HG03095 (cell line): ENCODE results near the gene BEAN1.
"Not testable (repeated sequence)": the region's sequence is repeated elsewhere in the genome, so short reads cannot be mapped to it uniquely, and the experiment has no call there.

Experiments
- ATAC-seq: cut with Tn5 transposase; IDR thresholded peaks from one replicate; pipeline ENCODE4 v1.9.1; 2021; ENCODE audit warnings: moderate library complexity; ENCODE audit not compliant: unreplicated experiment

BEAN1 gene

DNA sequence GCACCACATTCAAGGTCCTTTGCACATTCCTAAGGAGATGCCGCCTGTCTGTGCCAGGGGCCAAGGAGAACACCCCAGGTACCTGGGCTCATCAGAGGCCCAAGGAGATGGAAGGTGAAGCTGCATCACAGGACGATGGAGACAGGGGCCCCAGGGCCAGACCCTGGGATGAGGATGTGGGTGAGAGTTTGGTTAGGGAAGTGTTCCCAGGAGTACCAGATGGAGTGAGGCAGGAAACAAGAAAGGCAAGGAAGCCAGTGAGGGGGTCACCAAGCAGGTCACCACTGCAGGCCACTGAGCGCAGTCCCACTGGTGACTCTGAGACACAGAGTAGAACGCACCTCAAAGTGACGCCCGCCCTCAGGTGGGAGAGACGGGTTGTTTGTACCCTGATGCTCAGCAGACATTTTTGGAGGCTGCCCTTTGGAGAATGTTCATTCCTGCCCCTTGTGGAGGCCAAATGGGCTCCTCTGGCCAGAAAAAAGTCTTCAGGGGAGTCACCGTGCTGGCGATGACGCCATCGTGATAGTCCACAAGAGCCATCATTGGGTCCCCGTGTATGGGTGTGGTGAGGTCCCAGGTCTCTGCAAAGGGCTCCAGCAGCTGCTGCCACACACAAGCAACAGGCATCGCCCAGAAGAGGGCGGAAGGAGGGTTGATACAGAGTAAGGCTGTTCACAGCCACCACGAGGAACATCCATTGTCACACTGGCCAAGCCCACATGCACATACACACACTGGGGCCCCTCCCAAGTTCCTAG lies 57.5 kb downstream of the BEAN1 start:
- no peak for ATAC-seq

GRCh38 chr16:66485376-66485775 lies 58.3 kb downstream of the BEAN1 start:
- no peak for ATAC-seq

DNA sequence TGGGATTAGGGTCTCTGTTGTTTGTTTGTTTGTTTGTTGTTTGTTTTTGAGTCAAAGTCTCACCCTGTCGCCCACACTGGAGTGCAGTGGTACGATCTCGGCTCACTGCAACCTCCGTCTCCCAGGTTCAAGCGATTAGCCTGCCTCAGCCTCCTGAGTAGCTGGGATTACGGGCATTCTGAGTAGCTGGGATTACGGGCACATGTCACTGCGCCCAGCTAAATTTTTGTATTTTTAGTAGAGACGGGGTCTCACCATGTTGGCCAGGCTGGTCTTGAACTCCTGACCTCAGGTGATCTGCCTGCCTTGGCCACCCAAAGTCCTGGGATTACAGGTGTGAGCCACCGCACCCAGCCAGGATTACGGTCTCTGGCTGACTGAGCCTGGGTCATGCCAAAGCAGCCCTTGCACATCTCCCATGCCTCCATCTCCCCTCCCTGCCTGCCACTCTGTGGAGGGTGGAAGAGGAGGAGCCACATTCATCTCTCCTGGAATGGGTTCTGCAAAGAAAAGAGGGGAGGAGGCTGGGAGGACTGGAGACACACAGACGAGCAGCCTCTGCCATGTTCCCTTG lies 59.2 kb downstream of the BEAN1 start:
- no peak for ATAC-seq

DNA sequence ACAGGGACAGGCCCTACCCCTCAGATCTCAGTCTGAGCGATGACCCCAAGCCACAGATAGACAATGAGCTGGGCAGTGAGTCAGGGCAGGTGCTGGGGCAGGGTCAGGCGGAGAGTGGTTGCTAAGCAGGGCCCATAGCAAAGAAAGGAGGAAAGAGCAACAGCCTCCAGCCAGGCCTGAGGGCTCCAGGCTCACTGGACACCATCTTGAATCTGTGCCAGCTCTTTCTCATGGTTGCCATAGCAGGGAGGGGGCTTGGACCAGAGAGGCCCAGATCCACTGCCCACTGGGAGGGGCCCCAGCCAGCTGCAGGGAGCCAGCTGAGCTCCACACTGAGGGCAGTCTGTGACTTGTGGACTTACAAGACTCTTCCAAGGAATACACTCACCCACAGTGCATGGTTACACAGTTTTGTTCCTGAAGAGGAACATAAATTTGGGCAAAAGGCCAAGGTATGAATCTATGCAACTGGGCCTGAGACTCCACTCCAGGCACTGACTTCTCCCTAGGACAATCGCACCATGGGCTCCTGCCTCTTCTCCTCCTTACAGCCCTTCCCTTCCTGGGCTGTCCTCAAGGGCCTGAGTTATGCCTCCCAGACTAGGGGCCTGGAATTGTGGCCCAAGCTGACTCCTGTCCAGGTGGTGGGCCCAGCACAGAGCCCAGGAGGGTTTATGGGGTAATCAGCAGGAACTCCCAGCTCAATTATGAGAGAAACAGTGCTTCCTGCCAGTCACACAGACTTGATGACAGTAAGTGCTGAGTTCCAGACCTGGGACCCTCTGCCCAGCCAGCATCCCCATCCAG lies 59.9 kb downstream of the BEAN1 start:
- ATAC-seq, result no peak

DNA sequence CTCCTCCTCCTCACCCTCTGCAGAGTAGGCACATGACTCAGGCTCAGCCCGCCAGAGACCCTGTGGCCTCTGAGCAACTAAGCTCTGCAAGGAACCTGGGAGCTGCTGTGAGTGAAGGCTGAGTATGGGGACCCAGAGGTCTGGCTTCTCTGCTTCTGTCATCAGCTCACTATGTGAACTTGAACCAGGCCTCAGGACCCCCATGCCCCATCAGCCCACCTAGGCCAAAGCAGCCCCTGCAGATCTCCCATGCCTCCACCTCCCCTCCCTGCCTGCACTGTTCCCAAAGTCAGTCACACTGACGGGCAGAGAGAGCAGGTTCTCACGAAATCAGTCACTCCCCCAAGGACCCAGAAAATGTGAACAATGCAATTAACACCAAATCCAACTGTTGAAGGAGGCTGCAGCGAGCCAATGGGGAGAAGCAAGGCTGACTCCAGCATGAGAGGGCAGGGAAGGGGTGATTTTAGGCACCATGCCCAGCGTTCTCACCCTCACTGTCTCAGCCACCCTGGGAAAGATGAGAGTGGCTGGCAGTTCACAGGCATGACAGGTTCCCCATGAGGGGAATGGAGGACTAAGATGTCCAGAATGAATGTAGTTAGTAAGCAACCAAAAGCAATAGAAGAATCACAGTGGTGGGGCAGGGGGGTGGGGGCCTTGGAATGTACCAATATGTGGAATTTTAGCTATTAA lies 60.6 kb downstream of the BEAN1 start:
- ATAC-seq, result no peak

GRCh38 chr16:66488505-66488904 lies 61.4 kb downstream of the BEAN1 start:
- no peak for ATAC-seq

DNA sequence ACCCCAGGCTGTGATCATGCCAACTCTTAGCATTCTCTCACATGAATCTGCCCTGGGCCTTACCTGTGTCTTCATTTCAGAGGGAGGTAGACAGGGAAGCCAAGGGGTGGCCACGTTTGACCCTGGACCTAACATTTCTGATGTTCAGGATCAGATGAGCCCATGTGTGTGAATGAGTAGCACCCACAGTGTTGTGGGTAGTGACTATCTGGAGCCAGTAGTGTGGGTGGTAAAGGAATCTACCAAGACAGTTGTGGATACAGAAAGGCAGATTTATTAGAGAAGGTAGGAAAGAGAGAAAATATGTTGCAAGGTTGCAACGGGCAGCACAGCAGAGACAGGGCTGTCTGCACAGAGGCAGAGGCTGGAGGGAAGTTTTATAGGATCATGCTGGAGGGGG lies 62.3 kb downstream of the BEAN1 start:
- no peak for ATAC-seq

GRCh38 chr16:66489818-66490217 lies 62.7 kb downstream of the BEAN1 start:
- ATAC-seq, result no peak

DNA sequence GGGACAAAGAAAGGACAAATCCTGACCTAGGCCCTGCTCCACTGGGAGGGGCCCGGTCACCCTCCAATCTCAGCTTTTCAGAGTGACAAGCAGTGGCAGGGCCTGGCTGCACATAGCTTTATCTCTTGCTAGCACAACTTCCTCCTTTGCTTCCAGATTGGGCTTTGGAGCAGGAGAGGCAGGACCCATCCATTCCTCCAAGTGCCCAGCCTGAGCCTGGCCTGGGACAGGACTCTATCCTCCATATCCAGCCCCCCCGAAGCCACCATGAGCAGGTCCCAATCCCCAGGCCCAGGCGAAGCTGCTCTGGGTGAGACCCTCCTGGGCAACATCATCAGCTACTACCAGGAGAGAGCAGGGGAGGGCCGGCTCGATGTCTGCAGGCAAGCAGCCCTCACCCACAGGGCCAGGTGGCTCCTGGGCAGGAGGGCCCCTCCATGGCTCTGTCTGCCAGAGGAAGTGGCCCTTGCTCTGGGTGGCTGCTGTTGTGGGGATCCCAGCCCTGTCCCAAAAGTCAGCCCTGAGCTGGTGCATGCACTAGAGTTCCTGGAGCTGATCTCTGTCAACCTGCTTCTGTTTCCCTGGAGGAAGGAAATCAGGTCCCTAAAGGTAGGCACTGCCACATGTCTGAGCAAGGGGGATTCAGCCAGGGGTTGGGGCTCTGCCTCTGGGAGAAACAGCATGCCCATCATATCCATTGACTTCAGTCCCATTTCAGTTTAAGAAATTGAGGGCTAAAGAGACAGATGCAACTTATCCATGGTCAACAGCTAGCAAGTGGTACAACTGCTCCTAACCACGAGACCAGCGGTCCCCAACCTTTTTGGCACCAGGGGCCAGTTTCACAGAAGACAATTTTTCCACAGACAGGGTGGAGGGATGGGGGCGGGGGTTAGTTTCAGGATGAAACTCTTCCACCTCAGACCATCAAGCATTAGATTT lies 64.0 kb downstream of the BEAN1 start:
- no peak for ATAC-seq

GRCh38 chr16:66491716-66492064 lies 64.6 kb downstream of the BEAN1 start:
- no peak for ATAC-seq

- ATAC-seq, result no peak
These were observed 66.7 kb downstream of the BEAN1 start for GRCh38 chr16:66493490-66494401.

DNA sequence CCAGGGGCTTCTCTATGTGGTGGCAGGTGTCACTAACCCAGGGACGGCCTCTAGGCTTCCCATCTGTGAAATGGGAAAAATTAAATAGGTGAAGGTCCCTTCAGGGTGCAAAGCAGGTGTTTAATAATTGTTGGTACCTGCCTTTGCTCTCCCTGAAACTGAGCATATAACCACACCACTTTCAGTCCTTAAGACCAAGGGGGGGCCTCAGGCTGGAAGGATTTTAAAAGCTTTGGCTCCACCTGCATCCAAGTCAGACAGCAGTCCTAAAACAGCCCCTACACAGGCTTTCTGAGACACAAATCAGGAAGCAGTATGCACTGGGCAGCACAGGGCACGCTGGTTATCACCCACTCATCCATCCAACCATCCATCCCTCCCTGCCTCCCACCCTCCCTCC lies 67.8 kb downstream of the BEAN1 start:
- no peak for ATAC-seq

DNA sequence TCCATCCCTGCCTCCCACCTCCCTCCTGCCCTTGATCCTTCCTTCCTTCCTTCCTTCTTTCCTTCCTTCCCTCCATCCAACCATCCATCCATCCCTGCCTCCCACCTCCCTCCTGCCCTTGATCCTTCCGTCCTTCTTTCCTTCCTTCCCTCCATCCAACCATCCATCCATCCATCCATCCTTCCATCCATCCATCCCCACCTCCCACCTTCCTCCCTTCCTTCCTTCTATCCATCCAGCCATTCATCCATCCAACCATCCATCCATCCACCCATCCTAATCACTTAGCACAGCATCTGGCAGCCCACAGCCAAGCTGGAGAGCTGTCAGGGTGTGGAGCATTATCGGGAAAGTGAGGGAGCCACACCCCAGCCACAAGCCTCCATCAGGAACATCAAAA lies 68.3 kb downstream of the BEAN1 start:
- ATAC-seq, result no peak

GRCh38 chr16:66496226-66496625 lies 69.1 kb downstream of the BEAN1 start:
- ATAC-seq, result not testable (repeated sequence)

DNA sequence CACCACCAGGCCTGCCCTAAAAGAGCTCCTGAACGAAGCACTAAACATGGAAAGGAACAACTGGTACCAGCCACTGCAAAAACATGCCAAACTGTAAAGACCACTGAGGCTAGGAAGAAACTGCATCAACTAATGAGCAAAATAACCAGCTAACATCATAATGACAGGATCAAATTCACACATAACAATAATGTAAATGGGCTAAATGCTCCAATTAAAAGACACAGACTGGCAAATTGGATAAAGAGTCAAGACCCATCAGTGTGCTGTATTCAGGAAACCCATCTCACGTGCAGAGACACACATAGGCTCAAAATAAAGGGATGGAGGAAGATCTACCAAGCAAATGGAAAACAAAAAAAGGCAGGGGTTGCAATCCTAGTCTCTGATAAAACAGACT lies 70.8 kb downstream of the BEAN1 start:
- ATAC-seq, result not testable (repeated sequence)

GRCh38 chr16:66501563-66501962 lies 74.5 kb downstream of the BEAN1 start:
- not testable (repeated sequence) for ATAC-seq

GRCh38 chr16:66502020-66502913 lies 75.2 kb downstream of the BEAN1 start:
- ATAC-seq, result no peak

DNA sequence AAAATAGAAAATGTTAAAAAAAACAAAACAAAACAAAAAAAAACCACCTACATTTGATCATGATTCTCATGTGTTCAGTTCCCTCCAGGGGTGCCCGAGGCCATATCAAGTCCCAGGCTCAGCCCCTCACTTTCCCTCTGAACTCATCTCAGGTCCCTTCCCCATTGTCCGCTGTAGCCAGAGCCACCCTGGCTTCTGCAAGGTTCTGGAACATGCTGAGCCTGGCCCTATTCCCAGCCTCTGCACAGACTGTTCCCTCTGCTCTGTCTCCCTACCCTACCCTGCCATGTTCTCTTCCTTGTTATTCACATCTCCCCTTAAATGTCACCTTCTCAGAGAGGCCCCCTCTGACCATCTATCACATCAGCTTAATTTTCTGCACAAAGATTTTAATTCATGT lies 75.9 kb downstream of the BEAN1 start:
- no peak for ATAC-seq
